ENCODE data around the gene ASXL1.
A peak's percentile ranks its signal among the peaks of the same experiment; 100 is the strongest.

The ASXL1 gene

DNA sequence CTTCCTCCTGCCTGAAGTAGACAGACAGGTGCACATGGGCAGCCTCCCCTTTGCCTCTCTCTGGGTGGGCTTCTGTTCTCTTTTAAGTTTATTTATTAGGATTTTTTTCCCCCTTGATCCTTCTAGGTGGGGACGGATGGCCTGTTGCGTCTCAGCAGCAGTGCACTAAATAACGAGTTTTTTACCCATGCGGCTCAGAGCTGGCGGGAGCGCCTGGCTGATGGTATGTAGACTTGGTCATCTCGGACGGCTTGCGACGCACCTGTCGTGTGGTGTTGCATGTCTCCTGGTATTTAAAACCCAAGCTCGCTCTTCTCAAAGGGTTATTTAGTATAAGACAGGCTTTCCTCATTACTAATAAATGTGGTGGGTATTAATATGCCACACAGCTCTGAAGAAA lies 73.3 kb downstream of the ASXL1 start:
- Mint-ChIP-seq H3K4me1 (ENCODE audit: low read depth) (peaks cover 7% of the 10 kb centered on the region), H3K36me3 (peaks cover 7% of the 10 kb centered on the region), H3K27me3 (no peaks in the 10 kb centered on the region), H3K27ac (no peak overlapping the region), H3K4me3 (no peak overlapping the region), H3K9me3 (ENCODE audit: low read depth) (no peaks in the 10 kb centered on the region)

DNA sequence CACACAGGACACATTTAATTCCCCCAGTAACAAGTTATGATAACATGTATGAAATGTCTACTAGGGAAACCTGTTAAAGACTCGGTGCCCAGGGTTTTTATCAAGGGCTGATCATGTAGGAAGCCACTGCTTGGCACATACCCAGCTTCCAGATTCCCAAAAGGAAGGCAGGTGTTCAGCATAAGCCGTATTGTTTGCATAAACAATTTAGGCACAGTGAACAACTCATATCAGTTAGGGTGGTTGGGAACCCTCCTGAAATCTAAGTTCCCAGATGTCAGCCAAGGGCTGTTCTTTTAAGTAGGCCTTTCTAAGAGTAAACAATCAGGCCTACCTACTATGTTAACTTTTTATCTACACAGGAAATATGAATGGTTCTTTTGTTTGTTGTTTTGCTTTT lies 74.1 kb downstream of the ASXL1 start:
- Mint-ChIP-seq H3K4me1 (ENCODE audit: low read depth) (peaks cover 4% of the 10 kb centered on the region), H3K9me3 (ENCODE audit: low read depth) (no peaks in the 10 kb centered on the region), H3K36me3 (peaks cover 7% of the 10 kb centered on the region), H3K27me3 (no peaks in the 10 kb centered on the region), H3K4me3 (no peak overlapping the region), H3K27ac (peak overlapping the region; percentile 13)

DNA sequence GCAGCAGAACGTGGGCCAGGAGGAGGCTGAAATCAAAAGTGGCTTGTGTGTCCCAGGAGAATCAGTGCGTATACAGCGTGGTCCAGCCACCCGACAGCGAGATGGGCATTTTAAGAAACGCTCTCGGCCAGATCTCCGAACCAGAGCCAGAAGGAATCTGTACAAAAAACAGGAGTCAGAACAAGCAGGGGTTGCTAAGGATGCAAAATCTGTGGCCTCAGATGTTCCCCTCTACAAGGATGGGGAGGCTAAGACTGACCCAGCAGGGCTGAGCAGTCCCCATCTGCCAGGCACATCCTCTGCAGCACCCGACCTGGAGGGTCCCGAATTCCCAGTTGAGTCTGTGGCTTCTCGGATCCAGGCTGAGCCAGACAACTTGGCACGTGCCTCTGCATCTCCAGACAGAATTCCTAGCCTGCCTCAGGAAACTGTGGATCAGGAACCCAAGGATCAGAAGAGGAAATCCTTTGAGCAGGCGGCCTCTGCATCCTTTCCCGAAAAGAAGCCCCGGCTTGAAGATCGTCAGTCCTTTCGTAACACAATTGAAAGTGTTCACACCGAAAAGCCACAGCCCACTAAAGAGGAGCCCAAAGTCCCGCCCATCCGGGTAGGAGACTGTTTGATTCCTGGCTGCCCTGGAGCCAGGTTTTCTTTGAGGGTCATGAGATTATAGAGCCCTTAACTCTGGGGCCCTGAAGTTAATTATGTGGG lies 75.3 kb downstream of the ASXL1 start:
- Mint-ChIP-seq H3K9me3 (ENCODE audit: low read depth) (no peaks in the 10 kb centered on the region), H3K27me3 (no peaks in the 10 kb centered on the region), H3K4me3 (no peak overlapping the region), H3K36me3 (peaks cover 5% of the 10 kb centered on the region), H3K27ac (no peak overlapping the region), H3K4me1 (ENCODE audit: low read depth) (peaks cover 2% of the 10 kb centered on the region)

DNA sequence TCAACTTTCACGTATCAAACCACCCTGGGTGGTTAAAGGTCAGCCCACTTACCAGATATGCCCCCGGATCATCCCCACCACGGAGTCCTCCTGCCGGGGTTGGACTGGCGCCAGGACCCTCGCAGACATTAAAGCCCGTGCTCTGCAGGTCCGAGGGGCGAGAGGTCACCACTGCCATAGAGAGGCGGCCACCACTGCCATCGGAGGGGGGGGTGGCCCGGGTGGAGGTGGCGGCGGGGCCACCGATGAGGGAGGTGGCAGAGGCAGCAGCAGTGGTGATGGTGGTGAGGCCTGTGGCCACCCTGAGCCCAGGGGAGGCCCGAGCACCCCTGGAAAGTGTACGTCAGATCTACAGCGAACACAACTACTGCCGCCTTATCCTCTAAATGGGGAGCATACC lies 76.3 kb downstream of the ASXL1 start:
- no peaks in the 10 kb centered on the region for H3K9me3 Mint-ChIP-seq (ENCODE audit: low read depth)
- peaks cover 9% of the 10 kb centered on the region for H3K4me1 Mint-ChIP-seq (ENCODE audit: low read depth)
- no peak overlapping the region for H3K4me3 Mint-ChIP-seq
- no peak overlapping the region for H3K27ac Mint-ChIP-seq
- peaks cover 5% of the 10 kb centered on the region for H3K36me3 Mint-ChIP-seq
- no peaks in the 10 kb centered on the region for H3K27me3 Mint-ChIP-seq

DNA sequence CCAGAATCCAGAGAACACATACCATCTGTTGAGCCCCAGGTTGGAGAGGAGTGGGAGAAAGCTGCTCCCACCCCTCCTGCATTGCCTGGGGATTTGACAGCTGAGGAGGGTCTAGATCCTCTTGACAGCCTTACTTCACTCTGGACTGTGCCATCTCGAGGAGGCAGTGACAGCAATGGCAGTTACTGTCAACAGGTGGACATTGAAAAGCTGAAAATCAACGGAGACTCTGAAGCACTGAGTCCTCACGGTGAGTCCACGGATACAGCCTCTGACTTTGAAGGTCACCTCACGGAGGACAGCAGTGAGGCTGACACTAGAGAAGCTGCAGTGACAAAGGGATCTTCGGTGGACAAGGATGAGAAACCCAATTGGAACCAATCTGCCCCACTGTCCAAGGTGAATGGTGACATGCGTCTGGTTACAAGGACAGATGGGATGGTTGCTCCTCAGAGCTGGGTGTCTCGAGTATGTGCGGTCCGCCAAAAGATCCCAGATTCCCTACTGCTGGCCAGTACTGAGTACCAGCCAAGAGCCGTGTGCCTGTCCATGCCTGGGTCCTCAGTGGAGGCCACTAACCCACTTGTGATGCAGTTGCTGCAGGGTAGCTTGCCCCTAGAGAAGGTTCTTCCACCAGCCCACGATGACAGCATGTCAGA lies 77.4 kb downstream of the ASXL1 start:
- Mint-ChIP-seq H3K4me1 (ENCODE audit: low read depth) (peaks cover 13% of the 10 kb centered on the region), H3K36me3 (peaks cover 3% of the 10 kb centered on the region), H3K27ac (no peak overlapping the region), H3K27me3 (no peaks in the 10 kb centered on the region), H3K4me3 (no peak overlapping the region), H3K9me3 (ENCODE audit: low read depth) (no peaks in the 10 kb centered on the region)

DNA sequence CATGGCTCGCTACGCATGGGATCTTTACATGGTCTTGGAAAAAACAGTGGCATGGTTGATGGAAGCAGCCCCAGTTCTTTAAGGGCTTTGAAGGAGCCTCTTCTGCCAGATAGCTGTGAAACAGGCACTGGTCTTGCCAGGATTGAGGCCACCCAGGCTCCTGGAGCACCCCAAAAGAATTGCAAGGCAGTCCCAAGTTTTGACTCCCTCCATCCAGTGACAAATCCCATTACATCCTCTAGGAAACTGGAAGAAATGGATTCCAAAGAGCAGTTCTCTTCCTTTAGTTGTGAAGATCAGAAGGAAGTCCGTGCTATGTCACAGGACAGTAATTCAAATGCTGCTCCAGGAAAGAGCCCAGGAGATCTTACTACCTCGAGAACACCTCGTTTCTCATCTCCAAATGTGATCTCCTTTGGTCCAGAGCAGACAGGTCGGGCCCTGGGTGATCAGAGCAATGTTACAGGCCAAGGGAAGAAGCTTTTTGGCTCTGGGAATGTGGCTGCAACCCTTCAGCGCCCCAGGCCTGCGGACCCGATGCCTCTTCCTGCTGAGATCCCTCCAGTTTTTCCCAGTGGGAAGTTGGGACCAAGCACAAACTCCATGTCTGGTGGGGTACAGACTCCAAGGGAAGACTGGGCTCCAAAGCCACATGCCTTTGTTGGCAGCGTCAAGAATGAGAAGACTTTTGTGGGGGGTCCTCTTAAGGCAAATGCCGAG lies 78.2 kb downstream of the ASXL1 start:
- Mint-ChIP-seq H3K9me3 (ENCODE audit: low read depth) (no peaks in the 10 kb centered on the region), H3K27ac (no peak overlapping the region), H3K4me3 (no peak overlapping the region), H3K36me3 (peaks cover 3% of the 10 kb centered on the region), H3K4me1 (ENCODE audit: low read depth) (peaks cover 16% of the 10 kb centered on the region), H3K27me3 (no peaks in the 10 kb centered on the region)

DNA sequence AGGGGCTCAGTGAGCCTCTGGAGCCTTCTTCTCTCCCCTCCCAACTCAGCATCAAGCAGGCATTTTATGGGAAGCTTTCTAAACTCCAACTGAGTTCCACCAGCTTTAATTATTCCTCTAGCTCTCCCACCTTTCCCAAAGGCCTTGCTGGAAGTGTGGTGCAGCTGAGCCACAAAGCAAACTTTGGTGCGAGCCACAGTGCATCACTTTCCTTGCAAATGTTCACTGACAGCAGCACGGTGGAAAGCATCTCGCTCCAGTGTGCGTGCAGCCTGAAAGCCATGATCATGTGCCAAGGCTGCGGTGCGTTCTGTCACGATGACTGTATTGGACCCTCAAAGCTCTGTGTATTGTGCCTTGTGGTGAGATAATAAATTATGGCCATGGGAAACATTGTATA lies 78.8 kb downstream of the ASXL1 start:
- H3K4me1 Mint-ChIP-seq (ENCODE audit: low read depth), result peaks cover 16% of the 10 kb centered on the region
- no peaks in the 10 kb centered on the region for H3K9me3 Mint-ChIP-seq (ENCODE audit: low read depth)
- peaks cover 3% of the 10 kb centered on the region for H3K36me3 Mint-ChIP-seq
- no peak overlapping the region for H3K4me3 Mint-ChIP-seq
- no peaks in the 10 kb centered on the region for H3K27me3 Mint-ChIP-seq
- H3K27ac Mint-ChIP-seq, result no peak overlapping the region

DNA sequence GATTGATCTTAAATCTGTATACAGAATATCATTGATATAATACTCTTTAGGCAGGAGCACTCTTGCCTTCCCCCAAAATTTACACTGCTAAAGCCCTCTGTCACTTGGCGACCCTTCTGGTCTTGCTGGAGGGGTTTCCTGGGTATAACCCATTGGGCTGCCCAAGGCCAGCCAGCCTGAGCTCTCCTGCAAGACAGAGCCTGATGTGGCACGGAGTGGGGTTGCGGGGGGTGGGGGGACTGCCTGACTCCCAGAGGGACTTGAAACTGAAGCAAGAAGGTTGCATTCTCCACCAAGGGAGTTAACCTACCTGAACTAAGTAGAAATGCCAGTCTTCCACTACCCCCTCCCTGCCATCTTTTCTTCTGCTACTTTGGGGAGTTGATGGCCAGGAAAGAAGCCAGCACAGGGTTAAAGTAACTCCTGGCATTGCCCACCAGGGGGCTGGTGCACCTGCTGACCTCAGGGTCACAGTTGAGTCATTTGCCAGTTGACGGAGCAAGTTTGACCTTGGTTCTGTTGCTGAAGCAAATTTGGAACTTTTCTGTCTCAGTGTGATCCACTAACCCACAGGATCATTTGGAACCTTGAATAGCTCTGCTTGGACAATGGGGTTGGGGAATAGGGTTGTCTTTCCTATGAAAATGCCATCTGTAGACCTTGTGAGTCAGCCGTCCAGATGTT lies 79.4 kb downstream of the ASXL1 start:
- Mint-ChIP-seq H3K4me1 (ENCODE audit: low read depth) (peaks cover 16% of the 10 kb centered on the region), H3K36me3 (peaks cover 3% of the 10 kb centered on the region), H3K9me3 (ENCODE audit: low read depth) (no peaks in the 10 kb centered on the region), H3K4me3 (no peak overlapping the region), H3K27me3 (no peaks in the 10 kb centered on the region), H3K27ac (no peak overlapping the region)

DNA sequence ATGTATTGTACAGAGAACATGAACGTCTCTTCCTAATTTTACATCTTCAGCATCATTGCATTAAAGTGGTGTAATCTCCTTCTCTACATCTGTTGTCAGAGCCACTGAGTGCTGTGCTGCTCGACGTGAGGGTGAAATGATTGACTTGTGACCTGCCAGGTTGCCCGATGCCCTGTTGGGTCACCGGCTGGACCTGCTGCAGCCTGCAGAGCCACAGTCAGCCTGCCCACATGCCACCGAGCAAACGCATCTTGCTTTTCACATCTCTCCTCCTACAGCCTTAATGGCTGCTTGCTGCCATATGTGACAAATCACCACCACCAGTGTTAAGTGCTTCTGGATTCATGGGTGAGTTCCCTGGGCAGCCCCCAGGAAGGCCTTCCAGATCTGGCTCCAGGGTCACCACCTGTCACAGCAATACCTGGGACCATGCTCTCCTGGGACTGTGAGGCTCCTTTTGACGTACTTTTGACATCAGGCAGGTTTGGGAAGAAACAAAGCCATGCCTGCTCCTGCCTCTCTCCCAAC lies 80.3 kb downstream of the ASXL1 start:
- Mint-ChIP-seq H3K27me3 (no peaks in the 10 kb centered on the region), H3K27ac (peak overlapping the region; percentile 66), H3K9me3 (ENCODE audit: low read depth) (no peaks in the 10 kb centered on the region), H3K4me3 (no peak overlapping the region), H3K36me3 (no peaks in the 10 kb centered on the region), H3K4me1 (ENCODE audit: low read depth) (peaks cover 22% of the 10 kb centered on the region)

DNA sequence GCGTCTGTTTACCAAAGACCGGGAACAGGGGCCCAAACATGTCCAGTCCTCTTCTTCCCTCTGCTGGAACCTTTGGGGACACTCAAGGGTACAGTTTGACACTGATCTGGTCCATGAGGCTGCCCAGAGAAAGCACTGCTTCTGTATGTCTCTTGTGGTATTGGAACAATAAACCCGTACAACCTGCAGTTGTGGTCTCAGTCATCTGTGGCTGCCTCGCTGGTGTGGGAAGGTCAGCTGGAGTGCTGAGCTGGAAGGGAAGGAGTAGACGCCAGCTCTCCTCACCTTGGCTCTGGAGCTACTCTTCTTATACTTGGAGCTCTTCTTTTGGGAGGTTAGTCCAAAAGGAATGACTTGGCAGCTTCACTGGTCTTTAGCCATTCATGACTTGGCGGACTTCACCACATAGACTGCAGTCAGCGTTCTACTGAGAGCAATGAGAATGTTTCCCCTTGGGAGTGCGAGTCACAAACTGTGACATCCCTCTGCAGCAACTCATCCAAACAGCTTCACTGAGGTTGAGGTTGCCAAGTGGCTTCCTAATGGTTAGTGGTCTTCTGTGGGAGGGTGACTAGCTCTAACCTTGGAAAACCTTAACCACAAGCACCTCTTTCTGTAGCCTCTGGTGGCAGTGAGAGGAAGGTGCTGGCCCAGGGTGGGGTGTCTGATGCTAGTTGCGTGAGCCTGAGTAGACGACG lies 81.2 kb downstream of the ASXL1 start:
- peaks cover 29% of the 10 kb centered on the region for H3K4me1 Mint-ChIP-seq (ENCODE audit: low read depth)
- no peaks in the 10 kb centered on the region for H3K27me3 Mint-ChIP-seq
- H3K9me3 Mint-ChIP-seq (ENCODE audit: low read depth), result no peaks in the 10 kb centered on the region
- H3K36me3 Mint-ChIP-seq, result no peaks in the 10 kb centered on the region
- no peak overlapping the region for H3K4me3 Mint-ChIP-seq
- H3K27ac Mint-ChIP-seq, result peak overlapping the region; percentile 61

DNA sequence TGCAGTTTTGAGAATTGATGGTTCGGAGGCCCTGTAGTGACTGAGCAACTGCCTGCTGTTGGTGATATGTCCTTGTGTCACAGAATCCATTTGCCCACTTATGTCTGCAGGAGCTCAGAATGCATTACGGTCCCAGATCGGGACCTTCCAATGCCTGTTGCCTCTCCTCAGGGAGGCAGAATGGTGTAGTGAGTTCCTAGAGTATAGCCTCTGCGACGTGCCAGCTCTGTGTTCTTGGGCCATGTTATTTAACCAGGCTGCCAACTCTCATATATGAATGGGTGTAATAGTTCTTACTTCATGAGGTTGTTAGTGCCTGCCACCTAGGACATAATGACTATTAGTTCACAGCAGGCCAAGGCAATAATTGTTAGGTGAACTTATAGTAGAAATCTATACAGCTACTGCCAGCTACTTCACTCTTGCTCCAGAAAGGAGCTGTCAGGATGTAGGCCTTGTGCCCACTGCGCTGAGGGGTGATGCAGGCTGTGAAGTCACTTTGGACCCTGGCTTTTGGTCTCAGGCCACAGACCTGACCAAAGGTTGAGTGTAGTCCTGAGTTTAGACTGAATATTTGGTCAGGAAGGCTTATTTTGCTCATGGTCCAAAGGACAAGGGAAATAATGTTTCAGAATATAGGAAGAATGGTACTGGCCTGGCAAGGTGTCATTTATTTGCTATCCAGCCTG lies 82.1 kb downstream of the ASXL1 start:
- Mint-ChIP-seq H3K36me3 (no peaks in the 10 kb centered on the region), H3K27ac (peak overlapping the region; percentile 61)

DNA sequence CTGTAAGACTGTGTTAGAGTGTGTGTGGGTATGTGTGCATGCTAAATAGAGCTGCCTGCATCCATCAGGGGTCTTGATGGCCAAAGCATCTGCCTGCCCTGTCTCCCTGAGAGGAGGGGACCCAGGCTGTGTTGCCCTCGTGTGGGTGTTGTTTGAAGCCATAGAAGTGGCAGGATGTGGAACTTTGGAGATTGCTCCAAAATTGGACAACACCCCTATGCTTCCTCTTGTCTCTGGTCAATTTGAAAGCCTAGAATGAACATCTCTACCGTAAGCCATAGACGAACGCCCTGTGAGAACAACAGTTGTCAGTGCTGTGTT lies 82.6 kb downstream of the ASXL1 start:
- peak overlapping the region; percentile 61 for H3K27ac Mint-ChIP-seq
- H3K36me3 Mint-ChIP-seq, result no peaks in the 10 kb centered on the region
- H3K4me3 Mint-ChIP-seq, result no peak overlapping the region
- peaks cover 40% of the 10 kb centered on the region for H3K4me1 Mint-ChIP-seq (ENCODE audit: low read depth)
- no peaks in the 10 kb centered on the region for H3K9me3 Mint-ChIP-seq (ENCODE audit: low read depth)
- H3K27me3 Mint-ChIP-seq, result no peaks in the 10 kb centered on the region

More for the DNA sequence above, 82.1 kb downstream of the ASXL1 start:
- Mint-ChIP-seq H3K9me3 (ENCODE audit: low read depth) (no peaks in the 10 kb centered on the region), H3K27me3 (no peaks in the 10 kb centered on the region), H3K4me3 (no peak overlapping the region), H3K4me1 (ENCODE audit: low read depth) (peaks cover 36% of the 10 kb centered on the region)

DNA sequence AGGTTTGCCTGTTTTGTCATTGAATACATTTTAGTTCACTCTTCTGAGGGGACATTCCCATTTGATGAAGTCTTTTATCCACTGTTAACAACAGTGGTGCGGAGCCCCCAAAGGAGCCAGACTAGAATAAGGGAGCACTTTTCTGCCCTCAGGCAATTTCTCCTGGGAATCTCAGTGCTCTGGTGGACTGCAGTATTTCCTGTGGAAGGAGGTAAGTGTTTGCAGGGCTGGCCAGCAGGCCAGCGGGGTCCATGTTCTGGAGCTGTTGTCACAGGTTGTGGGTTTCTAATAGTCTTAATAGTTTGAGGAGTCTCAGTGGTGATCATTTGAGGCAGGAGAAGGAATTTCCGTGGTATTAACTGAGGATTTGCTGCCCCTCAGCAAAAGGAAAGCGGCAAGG lies 83.5 kb downstream of the ASXL1 start:
- Mint-ChIP-seq H3K27me3 (no peaks in the 10 kb centered on the region), H3K4me1 (ENCODE audit: low read depth) (peaks cover 41% of the 10 kb centered on the region), H3K9me3 (ENCODE audit: low read depth) (no peaks in the 10 kb centered on the region), H3K4me3 (no peak overlapping the region), H3K27ac (no peak overlapping the region), H3K36me3 (no peaks in the 10 kb centered on the region)

Data from activated naive CD8-positive, alpha-beta T cell (primary cell).